Vagina (tissue), 2 donors: ENCODE data around the gene FIS1. TPM values are rescaled to one million over a fixed set of nuclear protein-coding genes. Genes with fewer than 3 reads are reported as not detected.

Experiments used
- DNase-seq, 2 donors: peaks; one replicate each; pipeline ENCODE4 v3.0.0-alpha.2; 2017; ENCODE audit errors: extremely low spot score in 2 of 2
- H3K27ac ChIP-seq: fragments of 200-600 bp; sonication (generic); one replicate; pipeline ENCODE4 v1.5.1; 2019
- H3K27me3 ChIP-seq: fragments of 200-600 bp; sonication (generic); one replicate; pipeline ENCODE4 v1.5.1; 2019
- H3K36me3 ChIP-seq, 2 donors: fragments of 200-600 bp; sonication (generic); one replicate each; pipeline ENCODE4 v1.5.1; 2017 to 2019
- H3K4me1 ChIP-seq: fragments of 200-600 bp; sonication (generic); one replicate; pipeline ENCODE4 v1.5.1; 2019
- H3K4me3 ChIP-seq, 2 donors: fragments of 200-600 bp; sonication (generic); 1 replicate in 1 of 2; 2 replicates in 1 of 2; pipeline ENCODE4 v1.5.1; 2016 to 2019
- H3K9me3 ChIP-seq: fragments of 200-600 bp; sonication (generic); one replicate; pipeline ENCODE4 v1.5.1; 2019
- POLR2A ChIP-seq, 2 donors: fragments of 450-650 bp; IDR thresholded peaks; one replicate each; pipeline ENCODE4 v1.6.1; 2017; ENCODE audit warnings: antibody characterized with exemption in 2 of 2, mild to moderate bottlenecking in 2 of 2, moderate library complexity in 2 of 2
- POLR2AphosphoS5 ChIP-seq, 2 donors: sonication (generic); formaldehyde crosslinking; IDR thresholded peaks; one replicate each; pipeline ENCODE4 v1.9.0; 2017; ENCODE audit warnings: antibody characterized with exemption in 2 of 2, mild to moderate bottlenecking in 2 of 2, low read depth in 1 of 2; ENCODE audit not compliant: insufficient read depth in 1 of 2
- intact Hi-C: fragments of 100-400 bp; cut with DNase I; formaldehyde crosslinking; loops from one replicate; pipeline ENCODE4 v1.15.1; 2023
- total RNA-seq: library from RNA; depleted of rRNA; stranded (reverse); fragments of >200 nt; gene quantifications from one replicate; pipeline ENCODE4 v1.2.3, GENCODE V29; 2016
- TF ChIP-seq, protein P1 (sequence below), 3 experiments: fragments of 450-650 bp in 2 of 3; fragments of 200-600 bp in 1 of 3; sonication (generic) in 1 of 3; IDR thresholded peaks; one replicate each; pipeline ENCODE4 v1.5.1; 2017 to 2019; ENCODE audit warnings: antibody characterized with exemption in 3 of 3, mild to moderate bottlenecking in 2 of 3, moderate library complexity in 2 of 3

Gene FIS1
- total RNA-seq, 1 donor from 2014 or later, result 204 TPM

DNA sequence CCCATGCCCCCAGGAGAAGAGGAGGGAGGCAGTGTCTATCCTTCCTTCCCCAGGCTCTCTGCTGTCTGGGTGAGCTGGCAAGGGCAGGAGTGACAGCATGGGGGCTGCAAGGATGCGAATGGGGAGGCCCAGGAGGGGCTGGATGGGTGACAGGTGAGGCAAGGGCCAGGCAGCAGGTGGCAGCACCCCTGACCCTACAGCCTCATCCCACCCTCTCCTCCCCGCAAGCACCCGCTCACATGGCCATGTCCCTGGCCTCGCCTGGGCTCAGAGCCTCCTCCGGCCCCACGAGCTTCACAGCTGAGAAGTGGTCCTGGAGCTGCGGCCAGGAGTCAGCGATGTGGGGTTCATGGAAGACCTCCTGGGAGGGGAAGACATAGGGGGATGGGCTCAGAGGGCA is 32.9 kb downstream of the FIS1 start:
- H3K4me3 ChIP-seq, result no peak overlapping the region
- no peak for DNase-seq
- intact Hi-C loops, result no loop called here
- no peaks in the 10 kb centered on the region for H3K9me3 ChIP-seq
- H3K36me3 ChIP-seq, result peaks cover 0 to 55% of the 10 kb centered on the region in 2 donors
- TF ChIP-seq POLR2AphosphoS5 (IDR thresholded peaks at IDR 0.05; ENCODE audit: insufficient read depth in 1 of 2, low read depth in 1 of 2) (no peak), POLR2A (IDR thresholded peaks at IDR 0.05) (no peak)
- TF ChIP-seq, protein P1, sequence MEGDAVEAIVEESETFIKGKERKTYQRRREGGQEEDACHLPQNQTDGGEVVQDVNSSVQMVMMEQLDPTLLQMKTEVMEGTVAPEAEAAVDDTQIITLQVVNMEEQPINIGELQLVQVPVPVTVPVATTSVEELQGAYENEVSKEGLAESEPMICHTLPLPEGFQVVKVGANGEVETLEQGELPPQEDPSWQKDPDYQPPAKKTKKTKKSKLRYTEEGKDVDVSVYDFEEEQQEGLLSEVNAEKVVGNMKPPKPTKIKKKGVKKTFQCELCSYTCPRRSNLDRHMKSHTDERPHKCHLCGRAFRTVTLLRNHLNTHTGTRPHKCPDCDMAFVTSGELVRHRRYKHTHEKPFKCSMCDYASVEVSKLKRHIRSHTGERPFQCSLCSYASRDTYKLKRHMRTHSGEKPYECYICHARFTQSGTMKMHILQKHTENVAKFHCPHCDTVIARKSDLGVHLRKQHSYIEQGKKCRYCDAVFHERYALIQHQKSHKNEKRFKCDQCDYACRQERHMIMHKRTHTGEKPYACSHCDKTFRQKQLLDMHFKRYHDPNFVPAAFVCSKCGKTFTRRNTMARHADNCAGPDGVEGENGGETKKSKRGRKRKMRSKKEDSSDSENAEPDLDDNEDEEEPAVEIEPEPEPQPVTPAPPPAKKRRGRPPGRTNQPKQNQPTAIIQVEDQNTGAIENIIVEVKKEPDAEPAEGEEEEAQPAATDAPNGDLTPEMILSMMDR (IDR thresholded peaks at IDR 0.05), result no peak
- H3K27me3 ChIP-seq, result no peaks in the 10 kb centered on the region
- H3K4me1 ChIP-seq, result peaks cover 15% of the 10 kb centered on the region
- H3K27ac ChIP-seq, result no peak overlapping the region

DNA sequence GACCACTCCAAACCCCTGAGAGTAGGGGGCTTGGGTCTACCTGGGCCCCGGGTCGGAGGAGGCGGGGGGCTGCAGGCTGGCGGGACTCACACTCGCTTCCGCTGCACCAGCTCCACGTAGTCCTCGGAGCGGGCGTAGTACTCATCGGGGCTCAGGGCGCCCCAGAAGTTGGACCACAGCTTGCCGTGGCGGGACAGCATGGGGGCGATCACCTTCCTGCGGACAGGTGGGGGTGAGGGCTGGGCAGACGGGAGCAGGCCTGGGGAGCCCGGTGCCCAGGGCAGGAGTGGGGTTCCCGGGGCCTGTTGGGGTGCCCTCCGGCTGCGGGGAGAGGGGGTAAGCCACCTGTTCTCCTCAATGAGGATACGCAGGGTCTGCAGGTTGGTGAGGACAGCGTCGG is 33.4 kb downstream of the FIS1 start:
- Histone ChIP-seq H3K4me3 (no peak overlapping the region), H3K27me3 (no peaks in the 10 kb centered on the region), H3K9me3 (no peaks in the 10 kb centered on the region), H3K4me1 (peaks cover 10% of the 10 kb centered on the region), H3K36me3 (peaks cover 0 to 55% of the 10 kb centered on the region in 2 donors), H3K27ac (no peak overlapping the region)
- TF ChIP-seq POLR2AphosphoS5 (IDR thresholded peaks at IDR 0.05; ENCODE audit: insufficient read depth in 1 of 2, low read depth in 1 of 2) (no peak), POLR2A (IDR thresholded peaks at IDR 0.05) (no peak)
- TF ChIP-seq, protein P1 (IDR thresholded peaks at IDR 0.05), result no peak
- intact Hi-C loops, result no loop called here
- DNase-seq, result no peak

DNA sequence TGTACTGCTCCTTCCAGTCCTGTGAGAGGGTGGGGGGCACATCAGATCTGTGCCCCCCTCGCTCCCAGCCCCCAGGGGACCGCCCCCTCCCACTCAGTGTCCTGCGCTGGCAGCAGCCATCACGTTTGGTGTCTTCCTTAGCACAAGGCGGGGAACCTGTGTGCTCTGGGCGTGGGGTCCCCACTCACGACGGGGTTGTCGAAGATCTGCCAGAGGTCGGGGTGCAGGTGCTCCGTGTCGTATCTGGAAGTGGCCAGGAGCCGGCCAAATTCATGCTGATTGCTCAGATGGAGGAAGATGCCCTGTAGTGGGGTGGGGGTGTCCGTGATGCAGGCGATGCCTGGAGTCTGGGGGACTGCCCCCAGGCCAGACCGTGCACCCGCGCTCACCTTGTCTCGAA is 34.7 kb downstream of the FIS1 start:
- Histone ChIP-seq H3K27ac (no peak overlapping the region), H3K9me3 (no peaks in the 10 kb centered on the region), H3K27me3 (no peaks in the 10 kb centered on the region), H3K36me3 (peaks cover 0 to 55% of the 10 kb centered on the region in 2 donors), H3K4me1 (no peaks in the 10 kb centered on the region), H3K4me3 (no peak overlapping the region)
- intact Hi-C loops, result no loop called here
- DNase-seq, result no peak
- TF ChIP-seq, protein P1 (IDR thresholded peaks at IDR 0.05), result no peak
- no peak for TF ChIP-seq POLR2A (IDR thresholded peaks at IDR 0.05)
- no peak for TF ChIP-seq POLR2AphosphoS5 (IDR thresholded peaks at IDR 0.05; ENCODE audit: insufficient read depth in 1 of 2, low read depth in 1 of 2)

DNA sequence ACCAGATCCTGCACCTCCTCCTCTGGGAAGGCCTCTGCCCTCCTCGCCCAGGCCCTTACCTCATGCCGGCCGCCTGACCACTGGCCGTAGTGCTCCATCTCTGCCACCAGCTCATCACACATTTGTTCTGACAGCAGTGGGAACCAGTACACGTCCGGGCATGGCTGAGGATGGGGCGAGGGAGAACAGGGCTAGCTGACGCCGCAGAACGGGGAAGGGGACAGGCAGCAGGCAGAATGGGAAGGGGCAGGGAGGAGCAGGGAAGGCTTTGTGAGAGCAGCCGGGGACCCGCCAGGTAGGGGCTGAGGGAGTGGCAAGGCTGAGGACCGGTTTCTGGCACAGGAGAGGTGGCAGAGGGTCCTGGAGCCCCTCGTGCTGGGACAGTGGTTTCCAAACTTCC is 36.1 kb downstream of the FIS1 start:
- no peak overlapping the region for H3K27ac ChIP-seq
- no peak overlapping the region for H3K4me3 ChIP-seq
- H3K4me1 ChIP-seq, result no peaks in the 10 kb centered on the region
- intact Hi-C loops, result no loop called here
- H3K9me3 ChIP-seq, result no peaks in the 10 kb centered on the region
- DNase-seq, result no peak
- H3K36me3 ChIP-seq, result peaks cover 0 to 55% of the 10 kb centered on the region in 2 donors
- TF ChIP-seq POLR2AphosphoS5 (IDR thresholded peaks at IDR 0.05; ENCODE audit: insufficient read depth in 1 of 2, low read depth in 1 of 2) (no peak), POLR2A (IDR thresholded peaks at IDR 0.05) (no peak)
- TF ChIP-seq, protein P1 (IDR thresholded peaks at IDR 0.05), result no peak
- H3K27me3 ChIP-seq, result no peaks in the 10 kb centered on the region

DNA sequence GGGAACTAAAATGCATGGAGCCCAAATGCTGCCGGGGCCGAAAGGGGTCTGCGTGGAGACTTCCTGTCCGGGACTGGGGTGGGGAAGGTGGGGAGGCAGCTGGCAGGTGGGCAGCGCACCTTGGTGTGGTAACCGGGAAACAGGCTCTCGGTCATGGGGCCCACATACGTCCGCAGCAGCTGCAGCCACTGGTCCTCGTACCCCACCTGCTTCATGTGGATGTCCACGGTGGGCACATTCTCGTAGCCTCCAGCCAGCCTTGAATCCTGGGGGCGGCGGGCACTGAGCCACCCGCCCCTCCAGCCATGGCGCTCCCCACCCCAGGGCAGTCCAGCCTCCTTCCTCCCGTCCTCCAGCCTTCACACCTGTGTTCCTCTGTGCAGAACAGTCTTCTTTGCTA is 37.4 kb downstream of the FIS1 start:
- no peak overlapping the region for H3K4me3 ChIP-seq
- intact Hi-C loops, result no loop called here
- no peaks in the 10 kb centered on the region for H3K27me3 ChIP-seq
- TF ChIP-seq, protein P1 (IDR thresholded peaks at IDR 0.05), result no peak
- TF ChIP-seq POLR2AphosphoS5 (IDR thresholded peaks at IDR 0.05; ENCODE audit: insufficient read depth in 1 of 2, low read depth in 1 of 2) (no peak), POLR2A (IDR thresholded peaks at IDR 0.05) (no peak)
- H3K27ac ChIP-seq, result no peak overlapping the region
- no peaks in the 10 kb centered on the region for H3K9me3 ChIP-seq
- no peak for DNase-seq
- H3K36me3 ChIP-seq, result peaks cover 0 to 41% of the 10 kb centered on the region in 2 donors
- H3K4me1 ChIP-seq, result no peaks in the 10 kb centered on the region
